Measurements from ENCODE around the gene ATXN2. TPM values are rescaled to one million over a fixed set of nuclear protein-coding genes. Genes with fewer than 3 reads are reported as not detected.

ATXN2 gene
- total RNA-seq, 1 experiment from 2014 or later, result 17.2 TPM

GRCh38 chr12:111448846-111449790 is 150.0 kb downstream of the ATXN2 start:
- intact Hi-C loops (cut with micrococcal nuclease), result no loop called here
- ChIA-PET POLR2A (ENCODE audit: unreplicated experiment) (no interaction called here), CTCF (no interaction called here)
- Histone ChIP-seq H2AFZ (ENCODE audit: low read length) (no peak overlapping the region), H3K36me3 (ENCODE audit: low read depth, low read length) (peaks cover 36% of the 10 kb centered on the region), H3K4me2 (ENCODE audit: low read length) (no peak overlapping the region), H3K79me2 (ENCODE audit: low read length) (no peaks in the 10 kb centered on the region), H4K20me1 (ENCODE audit: low read length) (no peaks in the 10 kb centered on the region), H3F3A (ENCODE audit: low read length, unreplicated experiment) (no peaks in the 10 kb centered on the region), H3K4me3 (ENCODE audit: low read length) (no peak overlapping the region), H3K9me2 (replicated peaks; ENCODE audit: low read length) (no peaks in the 10 kb centered on the region), H3K4me1 (ENCODE audit: insufficient read depth, low read length) (no peaks in the 10 kb centered on the region), H3K9me3 (ENCODE audit: low read length) (no peaks in the 10 kb centered on the region), H3K27ac (ENCODE audit: low read length) (no peak overlapping the region), H3K27me3 (ENCODE audit: low read length) (no peaks in the 10 kb centered on the region), H3K9ac (ENCODE audit: low read length) (no peak overlapping the region)
- ATAC-seq, result no peak
- TF ChIP-seq EZH2phosphoT487 (IDR thresholded peaks at IDR 0.05; ENCODE audit: borderline replicate concordance, low read length) (no peak), EZH2 (IDR thresholded peaks at IDR 0.05; ENCODE audit: low read length, unreplicated experiment) (no peak), CTCF (conservative IDR thresholded peaks at IDR 0.05; ENCODE audit: low read depth, low read length) (no peak)
- BruUV-seq (replicated peaks), result TSS peak; percentile 21
- no peak for DNase-seq

GRCh38 chr12:111448266-111448830 is 150.8 kb downstream of the ATXN2 start:
- no peaks in the 10 kb centered on the region for H4K20me1 ChIP-seq (ENCODE audit: low read length)
- H3K27me3 ChIP-seq (ENCODE audit: low read length), result no peaks in the 10 kb centered on the region
- H3K4me3 ChIP-seq (ENCODE audit: low read length), result no peak overlapping the region
- ChIA-PET POLR2A (ENCODE audit: unreplicated experiment) (no interaction called here), CTCF (no interaction called here)
- H2AFZ ChIP-seq (ENCODE audit: low read length), result no peak overlapping the region
- H3F3A ChIP-seq (ENCODE audit: low read length, unreplicated experiment), result no peaks in the 10 kb centered on the region
- TF ChIP-seq CTCF (conservative IDR thresholded peaks at IDR 0.05; ENCODE audit: low read depth, low read length) (no peak), EZH2 (IDR thresholded peaks at IDR 0.05; ENCODE audit: low read length, unreplicated experiment) (no peak), EZH2phosphoT487 (IDR thresholded peaks at IDR 0.05; ENCODE audit: borderline replicate concordance, low read length) (no peak)
- H3K4me2 ChIP-seq (ENCODE audit: low read length), result no peak overlapping the region
- H3K4me1 ChIP-seq (ENCODE audit: insufficient read depth, low read length), result 0 out of 2 replicates have a peak, but pooled peaks cover 1% of the 10 kb centered on the region
- no TSS peak for BruUV-seq (replicated peaks)
- intact Hi-C loops (cut with micrococcal nuclease), result no loop called here
- no peak overlapping the region for H3K27ac ChIP-seq (ENCODE audit: low read length)
- DNase-seq (no peak), ATAC-seq (no peak)
- H3K36me3 ChIP-seq (ENCODE audit: low read depth, low read length), result peaks cover 34% of the 10 kb centered on the region
- H3K9me3 ChIP-seq (ENCODE audit: low read length), result no peaks in the 10 kb centered on the region
- H3K9ac ChIP-seq (ENCODE audit: low read length), result no peak overlapping the region
- H3K9me2 ChIP-seq (replicated peaks; ENCODE audit: low read length), result no peaks in the 10 kb centered on the region
- H3K79me2 ChIP-seq (ENCODE audit: low read length), result no peaks in the 10 kb centered on the region
